ENCODE results near the gene PDILT.
A peak's percentile ranks its signal among the peaks of the same experiment; 100 is the strongest.

Gene PDILT

GRCh38 chr16:20401475-20402016 is 3.0 kb downstream of the PDILT start:
- DNase-seq (ENCODE audit: low read depth), result no peak

GRCh38 chr16:20401066-20401465 is 3.5 kb downstream of the PDILT start:
- DNase-seq (ENCODE audit: low read depth), result no peak

- DNase-seq (ENCODE audit: low read depth), result no peak
Observed at GRCh38 chr16:20399185-20399584, 5.4 kb downstream of the PDILT start.

- DNase-seq (ENCODE audit: low read depth), result no peak
Observed at GRCh38 chr16:20398603-20399002, 5.9 kb downstream of the PDILT start.

GRCh38 chr16:20397468-20398074 is 7.0 kb downstream of the PDILT start:
- no peak for DNase-seq (ENCODE audit: low read depth)

- no peak for DNase-seq (ENCODE audit: low read depth)
Observed at GRCh38 chr16:20396846-20397467, 7.6 kb downstream of the PDILT start.

- DNase-seq (ENCODE audit: low read depth), result no peak
Observed at GRCh38 chr16:20395946-20396345, 8.6 kb downstream of the PDILT start.

GRCh38 chr16:20393801-20394577 is 10.5 kb downstream of the PDILT start:
- no peak for DNase-seq (ENCODE audit: low read depth)

GRCh38 chr16:20391045-20391444 is 13.5 kb downstream of the PDILT start:
- no peak for DNase-seq (ENCODE audit: low read depth)

- DNase-seq (ENCODE audit: low read depth), result no peak
Observed at GRCh38 chr16:20388854-20389253, 15.7 kb downstream of the PDILT start.

- no peak for DNase-seq (ENCODE audit: low read depth)
Observed at GRCh38 chr16:20387978-20388377, 16.6 kb downstream of the PDILT start.

GRCh38 chr16:20385844-20386832 is 18.4 kb downstream of the PDILT start:
- DNase-seq (ENCODE audit: low read depth), result peak; percentile 43

- DNase-seq (ENCODE audit: low read depth), result peak; percentile 23
Observed at GRCh38 chr16:20383106-20384029, 21.2 kb downstream of the PDILT start.

- DNase-seq (ENCODE audit: low read depth), result no peak
Observed at GRCh38 chr16:20382202-20382948, 22.2 kb downstream of the PDILT start.

GRCh38 chr16:20380782-20381181 is 23.8 kb downstream of the PDILT start:
- no peak for DNase-seq (ENCODE audit: low read depth)

- no peak for DNase-seq (ENCODE audit: low read depth)
Observed at GRCh38 chr16:20377181-20377580, 27.4 kb downstream of the PDILT start.

- no peak for DNase-seq (ENCODE audit: low read depth)
Observed at GRCh38 chr16:20372701-20373100, 31.8 kb downstream of the PDILT start.

GRCh38 chr16:20369452-20370054 is 35.0 kb downstream of the PDILT start:
- no peak for DNase-seq (ENCODE audit: low read depth)

GRCh38 chr16:20364051-20364450 is 40.5 kb downstream of the PDILT start:
- no peak for DNase-seq (ENCODE audit: low read depth)

- no peak for DNase-seq (ENCODE audit: low read depth)
Observed at GRCh38 chr16:20363191-20363590, 41.3 kb downstream of the PDILT start.

All from activated T-cell treated with anti-CD3 and anti-CD28 coated beads for 48 hours (primary cell).